NCI-H748 (cell line): ENCODE data around the gene PRH2.

Experiments used
- DNase-seq: peaks from one replicate; lab custom pipeline; 2025; ENCODE audit not compliant: unreplicated experiment; lab: John Stamatoyannopoulos, UW

The PRH2 gene

DNA sequence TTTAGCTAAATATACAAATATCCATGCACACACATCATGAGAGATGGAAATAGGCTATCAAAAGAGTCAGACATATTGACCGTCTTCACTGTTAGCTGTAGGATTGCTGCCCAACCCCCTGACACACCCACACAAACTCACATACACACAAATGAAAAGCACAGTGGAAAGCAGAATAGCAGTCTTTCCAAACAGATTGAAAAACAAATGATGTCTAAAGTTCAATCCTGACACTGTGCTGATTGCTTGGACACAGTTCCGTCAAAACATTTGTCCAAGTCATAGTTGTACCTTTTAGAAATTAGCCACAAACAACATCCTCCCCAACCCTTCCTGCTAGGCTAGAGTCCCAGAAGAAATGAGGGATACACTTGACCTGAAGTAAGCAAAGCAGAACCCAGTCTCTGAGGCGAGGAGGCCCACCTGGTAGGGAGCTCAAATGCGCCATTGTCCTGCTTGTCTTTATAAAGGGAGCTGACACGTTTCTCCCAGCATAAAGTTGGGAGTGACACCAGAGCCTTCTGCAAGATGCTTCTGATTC lies at the start of gene PRH2:
TSS of gene PRH2 (plus strand) at position 491 of the 541 bp plus-strand sequence. CDS start at position 529, 38 bp downstream.
- DNase-seq, result no peak

- DNase-seq, result no peak
Measured at GRCh38 chr12:10884086-10884725, 44.8 kb upstream of the PRH2 start, which contains the start of gene PRH1. Gene PRH1 (minus strand): TSS chr12:10884255. CDS start chr12:10884217, 38 bp downstream.

GRCh38 chr12:10889226-10889625 lies 39.8 kb upstream of the PRH2 start:
- DNase-seq, result no peak

DNA sequence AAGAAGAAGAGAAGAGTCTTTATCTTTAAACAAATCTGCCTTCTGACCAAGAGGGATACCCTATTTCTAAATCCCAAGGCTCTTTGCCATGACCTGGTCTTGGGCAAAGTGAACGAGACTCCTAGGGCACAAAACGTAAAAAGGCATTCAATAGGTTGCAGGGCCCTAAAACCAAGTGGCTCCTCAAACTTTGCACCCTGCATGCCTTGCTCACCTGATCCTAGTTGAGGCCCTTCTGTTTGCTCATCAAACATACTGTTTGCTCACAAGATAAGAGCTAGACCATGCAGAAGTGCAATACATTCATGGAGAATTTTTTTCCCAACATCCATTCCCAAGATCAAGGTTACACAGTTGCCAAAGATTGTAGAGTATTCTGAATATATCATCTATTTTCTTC lies 37.1 kb upstream of the PRH2 start:
- no peak for DNase-seq

- DNase-seq, result no peak
Measured at GRCh38 chr12:10896854-10897253, 32.2 kb upstream of the PRH2 start.

- DNase-seq, result no peak
Measured at GRCh38 chr12:10900530-10900929, 28.5 kb upstream of the PRH2 start.

DNA sequence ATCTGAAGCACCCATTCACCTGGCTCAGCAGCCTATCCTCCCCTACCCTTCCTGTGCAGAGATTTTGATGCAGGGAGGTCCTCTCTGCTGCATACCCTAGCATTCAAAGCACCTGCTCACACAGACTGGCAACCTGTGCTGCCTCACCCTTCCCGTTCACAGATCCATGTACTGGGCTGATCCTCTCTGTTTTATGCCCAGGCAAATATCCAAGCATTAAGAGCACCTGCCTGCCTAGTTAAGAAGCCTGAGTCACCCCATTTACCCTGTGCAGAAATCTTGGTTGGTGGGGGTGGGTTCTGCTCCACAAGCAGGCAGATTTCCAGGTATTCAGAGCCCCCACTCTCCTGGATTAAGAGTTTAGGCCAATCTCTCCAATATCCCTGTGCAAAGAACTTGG lies 28.1 kb upstream of the PRH2 start:
- DNase-seq, result no peak

- DNase-seq, result no peak
Measured at GRCh38 chr12:10901427-10901826, 27.6 kb upstream of the PRH2 start.

GRCh38 chr12:10904686-10905085 lies 24.4 kb upstream of the PRH2 start:
- no peak for DNase-seq

DNA sequence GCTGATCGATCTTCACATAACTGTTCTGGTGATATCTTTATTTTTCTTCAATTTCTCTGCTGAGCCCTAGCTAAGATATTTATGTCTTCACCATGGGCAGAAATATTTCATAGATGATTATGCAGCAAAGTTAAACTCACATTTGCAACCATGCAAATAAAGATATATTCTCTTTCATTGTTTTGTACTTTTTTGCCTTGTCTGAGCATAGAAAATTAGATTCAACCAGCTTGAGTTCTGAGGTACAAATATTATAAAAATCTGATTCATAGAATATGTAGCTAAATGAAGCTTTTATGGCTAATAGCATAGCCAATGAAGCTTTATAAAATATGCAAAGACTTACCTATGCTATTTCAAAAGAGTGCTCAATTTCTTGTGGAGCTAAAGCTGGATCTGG lies 19.6 kb upstream of the PRH2 start, which contains the start of gene TAS2R13:
TSS of gene TAS2R13 (minus strand) at position 101 of the 400 bp plus-strand sequence. CDS start 264 bp downstream, outside the sequence.
- no peak for DNase-seq

DNA sequence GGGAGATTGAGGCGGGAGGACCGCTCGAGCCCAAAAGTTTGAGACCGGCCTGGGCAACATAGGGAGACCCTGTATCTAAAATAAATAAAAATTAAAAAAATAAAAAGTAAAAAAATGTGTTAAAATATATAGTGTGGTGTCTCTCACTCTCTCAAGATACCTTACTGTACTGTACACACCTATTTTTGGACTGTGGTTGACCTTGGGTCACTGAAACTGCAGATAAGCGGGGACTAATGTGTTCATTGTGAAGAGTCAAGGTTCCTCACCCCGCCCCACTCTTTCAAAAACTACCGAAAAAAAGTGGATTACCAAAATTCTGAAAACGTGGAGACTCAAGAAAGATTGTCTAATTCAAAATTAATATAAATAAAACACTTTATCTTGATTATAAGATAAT lies 18.7 kb upstream of the PRH2 start:
- no peak for DNase-seq

DNA sequence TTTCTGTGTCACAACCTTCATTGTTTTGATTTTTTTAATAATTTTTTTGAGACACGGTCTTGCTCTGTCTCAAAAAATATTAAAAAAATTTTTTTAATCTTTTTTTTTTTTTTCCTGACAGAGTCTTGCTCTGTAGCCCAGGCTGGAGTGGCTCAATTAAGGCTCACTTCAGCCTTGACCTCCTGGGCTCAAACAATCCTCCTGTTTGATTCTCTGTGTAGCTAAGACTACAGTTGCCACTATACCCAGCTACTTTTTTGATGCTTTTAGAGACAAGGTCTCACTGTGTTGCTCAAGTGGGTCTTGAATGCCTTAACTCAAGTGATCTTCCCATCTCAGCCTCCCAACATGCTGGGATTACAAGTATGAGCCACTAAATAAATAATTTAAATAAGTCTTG lies 9.2 kb upstream of the PRH2 start:
- no peak for DNase-seq

DNA sequence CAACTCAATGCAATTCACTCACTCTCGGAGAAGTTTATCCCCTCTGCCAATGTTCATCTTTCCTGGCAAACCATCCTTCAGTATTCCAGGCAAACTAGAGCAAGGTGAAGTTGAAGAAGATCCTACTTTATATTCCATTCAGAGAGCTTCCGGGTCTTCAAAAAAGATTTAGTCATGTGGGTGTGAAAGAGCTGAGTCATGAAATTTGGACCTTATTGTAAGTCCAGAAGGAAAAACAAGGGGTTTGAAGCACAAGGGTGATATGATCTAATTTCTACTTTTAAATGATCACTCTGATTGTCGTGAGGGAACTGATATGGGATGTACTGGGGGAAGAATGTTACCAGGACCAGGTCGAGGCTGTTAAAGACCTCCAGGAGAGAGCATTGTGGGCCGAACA lies 2.8 kb upstream of the PRH2 start:
- DNase-seq, result no peak

DNA sequence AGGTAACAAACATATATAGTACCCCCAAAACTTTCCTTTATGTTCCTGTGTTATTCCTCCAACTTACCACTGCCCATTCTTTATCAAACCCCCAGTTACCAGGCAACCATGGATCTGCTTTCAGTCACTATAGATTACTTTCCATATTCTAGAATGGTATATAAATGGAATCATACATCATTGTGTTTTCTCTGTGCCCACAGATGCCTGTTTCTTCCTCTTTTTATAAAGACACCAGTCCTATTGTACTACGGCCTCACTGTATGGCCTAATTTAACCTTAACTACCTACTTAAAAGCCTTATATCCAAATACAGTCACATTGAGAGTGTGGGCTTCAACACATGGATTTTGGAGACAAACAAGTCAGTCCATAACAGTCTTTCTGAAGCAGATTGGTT lies 7.5 kb downstream of the PRH2 start:
- no peak for DNase-seq

DNA sequence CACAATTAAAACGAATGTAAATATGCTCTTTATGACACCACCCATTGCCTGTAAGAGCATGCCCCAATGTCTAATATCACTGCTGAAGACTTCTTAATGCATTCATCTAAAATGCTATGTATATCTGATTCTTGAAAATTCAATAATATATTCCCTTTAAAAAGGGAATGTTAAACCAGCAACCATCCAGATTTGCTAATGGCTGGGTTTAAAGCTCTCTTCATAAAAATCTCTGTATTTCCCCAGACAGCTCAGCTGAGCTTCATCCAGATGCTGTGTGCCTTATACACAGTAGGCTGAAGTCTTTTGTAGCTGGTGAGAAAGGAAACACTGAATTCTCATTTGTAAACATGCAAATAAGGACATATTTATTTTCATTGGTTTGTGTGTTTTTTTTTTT lies 10.1 kb downstream of the PRH2 start, which contains the start of gene TAS2R14:
TSS of gene TAS2R14 (minus strand) at position 101 of the 400 bp plus-strand sequence. CDS start at position 45, 56 bp downstream.
- no peak for DNase-seq

- no peak for DNase-seq
Measured at GRCh38 chr12:10940389-10940788, 11.4 kb downstream of the PRH2 start.

DNA sequence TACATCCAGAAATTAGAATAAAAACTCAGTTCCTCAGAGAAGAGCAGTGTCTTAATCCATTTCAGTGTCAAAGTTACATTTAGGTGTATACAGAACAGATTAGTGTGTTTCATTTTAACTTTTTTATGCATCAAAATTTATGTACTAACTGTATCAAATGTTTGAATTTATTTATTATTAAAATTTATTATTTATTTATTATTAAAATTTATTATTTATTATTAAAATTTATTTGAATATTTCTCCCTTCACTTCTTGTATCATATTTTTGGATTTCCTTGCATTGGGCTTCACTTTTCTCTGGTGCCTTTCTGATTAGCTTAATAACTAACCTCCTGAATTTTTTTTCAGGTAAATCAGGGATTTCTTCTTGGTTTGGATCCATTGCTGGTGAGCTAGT lies 12.3 kb downstream of the PRH2 start:
- no peak for DNase-seq

- DNase-seq, result no peak
Measured at GRCh38 chr12:10941916-10942607, 13.0 kb downstream of the PRH2 start.

DNA sequence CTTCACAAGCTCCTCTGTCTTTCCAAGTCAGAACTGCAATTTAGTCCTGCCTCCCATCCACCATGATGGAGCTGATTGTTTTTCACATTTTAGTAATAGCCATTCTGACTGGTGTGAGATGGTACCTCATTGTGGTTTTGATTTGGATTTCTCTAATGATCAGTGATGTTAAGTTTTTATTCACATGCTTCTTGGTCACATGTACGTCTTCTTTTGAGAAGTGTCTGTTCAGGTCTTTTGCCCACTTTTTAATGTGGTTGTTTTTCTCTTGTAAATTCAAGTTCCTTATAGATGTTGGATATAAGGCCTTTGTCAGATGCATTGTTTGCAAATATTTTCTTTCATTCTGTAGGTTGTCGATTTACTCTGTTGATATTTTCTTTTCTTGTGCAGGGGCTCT lies 14.1 kb downstream of the PRH2 start:
- DNase-seq, result no peak

GRCh38 chr12:10952645-10953044 lies 23.6 kb downstream of the PRH2 start:
- DNase-seq, result no peak

DNA sequence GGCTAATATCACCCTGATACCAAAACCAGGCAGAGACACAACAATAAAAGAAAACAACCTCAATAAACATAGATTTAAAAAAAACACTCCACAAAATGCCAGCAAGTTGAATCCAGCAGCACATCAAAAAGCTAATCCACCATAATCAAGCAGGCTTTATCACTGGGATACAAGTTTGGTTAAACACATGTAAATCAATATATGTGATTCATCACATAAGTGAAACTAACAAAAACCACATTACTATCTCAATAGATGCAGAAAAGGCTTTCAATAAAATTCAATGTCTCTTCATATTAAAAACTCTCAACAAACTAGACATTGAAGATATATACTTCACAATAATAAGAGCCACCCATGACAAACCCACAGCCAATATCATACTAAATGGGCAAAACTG lies 27.0 kb downstream of the PRH2 start:
- DNase-seq, result no peak

DNA sequence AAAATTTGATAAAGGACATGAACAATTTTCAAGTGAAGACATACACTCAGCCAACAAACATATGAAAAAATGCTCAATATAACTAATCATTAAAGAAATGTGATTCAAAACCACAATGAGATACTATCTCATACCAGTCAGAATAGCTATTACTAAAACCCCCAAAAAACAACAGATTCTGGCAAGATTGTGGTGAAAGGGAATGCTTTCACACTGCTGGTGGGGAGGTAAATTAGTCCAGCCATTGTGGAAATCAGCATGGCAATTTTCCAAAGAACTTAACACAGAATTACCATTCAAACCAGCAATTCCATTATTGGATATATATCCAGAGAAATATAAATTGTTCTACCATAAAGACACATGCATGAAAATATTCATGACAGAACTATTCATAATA lies 28.7 kb downstream of the PRH2 start:
- no peak for DNase-seq
